K562 (cell line): Measurements from ENCODE around the gene LGALS8. TPM values are rescaled to one million over a fixed set of nuclear protein-coding genes. Genes with fewer than 3 reads are reported as not detected.

ENCODE experiments used
- ATAC-seq: fragments of 200-7000 bp; cut with Tn5 transposase; 3 replicates; pipeline ENCODE4 v1.9.1; 2020; ENCODE audit warnings: moderate library complexity
- BruUV-seq: library from RNA; stranded (reverse); fragments of 400-500 nt; replicated peaks from 2 replicates; lab custom pipeline; 2021; lab: Mats Ljungman, UMichigan
- CTCF ChIA-PET: fragments of 300-600 bp; formaldehyde crosslinking; extraction: SDS; loops from one replicate; lab custom pipeline; 2021; ENCODE audit warnings: low intra/inter-chr PET ratio; lab: Yijun Ruan, JAX
- POLR2A ChIA-PET: fragments of 300-600, 350-650 bp; sonication (Branson Sonifier 250); formaldehyde crosslinking; extraction: SDS; loops from one replicate; lab custom pipeline; 2021; ENCODE audit warnings: antibody characterized with exemption, inconsistent platforms; lab: Yijun Ruan, JAX
- DNase-seq, 4 experiments: peaks; one replicate each; pipeline versions ENCODE4 v3.0.0 to v3.0.0-alpha.2; 2011 to 2018; ENCODE audit warnings: low spot score in 3 of 4, mixed read lengths in 3 of 4; ENCODE audit errors: extremely low read depth in 1 of 4
- FAIRE-seq: peaks from 2 replicates; lab custom pipeline; 2011; peaks lifted over from hg19 to GRCh38; lab: Jason Lieb, UNC
- H2AFZ ChIP-seq: 2 replicates; pipeline ENCODE4 v1.6.0; 2011; ENCODE audit warnings: low read depth, low read length, control low read depth, inconsistent platforms
- H3K27ac ChIP-seq: fragments of 200-600 bp; 3 replicates; pipeline ENCODE4 v1.8.0; 2011; ENCODE audit warnings: low read depth, mild to moderate bottlenecking, control low read depth, inconsistent platforms, low read length, moderate library complexity, mixed read lengths; ENCODE audit errors: extremely low read depth
- H3K27me3 ChIP-seq, 2 experiments: fragments of 300-600 bp in 1 of 2; 2 replicates in 1 of 2; 3 replicates in 1 of 2; pipeline versions ENCODE4 v1.6.0 to v1.8.0; 2011; ENCODE audit warnings: inconsistent platforms in 2 of 2, low read length in 2 of 2, mild to moderate bottlenecking in 1 of 2, mixed read lengths in 1 of 2, moderate library complexity in 1 of 2; ENCODE audit not compliant: control insufficient read depth in 2 of 2, insufficient read depth in 2 of 2
- H3K36me3 ChIP-seq: fragments of 300-600 bp; 3 replicates; pipeline ENCODE4 v1.8.0; 2011; ENCODE audit warnings: mild to moderate bottlenecking, low read length, inconsistent platforms; ENCODE audit not compliant: control insufficient read depth, insufficient read depth
- H3K4me1 ChIP-seq, 2 experiments: fragments of 200-600 bp in 1 of 2; replicated peaks in 1 of 2; 2 replicates in 1 of 2; 3 replicates in 1 of 2; pipeline versions ENCODE4 v1.5.1 to v1.8.0; 2011; ENCODE audit warnings: inconsistent platforms in 2 of 2, low read length in 2 of 2, mild to moderate bottlenecking in 1 of 2, mixed read lengths in 1 of 2, moderate library complexity in 1 of 2; ENCODE audit not compliant: control insufficient read depth in 2 of 2, insufficient read depth in 2 of 2
- H3K4me2 ChIP-seq: 2 replicates; pipeline ENCODE4 v1.6.1; 2011; ENCODE audit warnings: low read length, control low read depth, inconsistent platforms, mixed read lengths; ENCODE audit not compliant: insufficient read depth
- H3K4me3 ChIP-seq: fragments of 200-600 bp; sonication (generic), shearing (Covaris generic); 2 replicates; pipeline ENCODE4 v1.5.1; 2016; ENCODE audit warnings: control low read depth, inconsistent platforms
- H3K79me2 ChIP-seq: fragments of 200-600 bp; 3 replicates; pipeline ENCODE4 v1.8.0; 2011; ENCODE audit warnings: low read length, inconsistent platforms; ENCODE audit not compliant: control insufficient read depth, insufficient read depth
- H3K9ac ChIP-seq, 2 experiments: 2 replicates each; pipeline versions ENCODE4 v1.6.0 to v1.6.1; 2011; ENCODE audit warnings: low read depth in 2 of 2, low read length in 2 of 2, control low read depth in 1 of 2, inconsistent platforms in 1 of 2, mild to moderate bottlenecking in 1 of 2, mixed read lengths in 1 of 2; ENCODE audit not compliant: insufficient read depth in 1 of 2
- H3K9me1 ChIP-seq: one replicate; pipeline ENCODE4 v1.6.0; 2011; ENCODE audit warnings: inconsistent platforms, mild to moderate bottlenecking, low read length, moderate library complexity; ENCODE audit not compliant: control insufficient read depth, insufficient read depth
- H3K9me3 ChIP-seq: replicated peaks from 2 replicates; pipeline ENCODE4 v1.5.1; 2011; ENCODE audit warnings: low read depth, low read length, inconsistent platforms; ENCODE audit not compliant: control insufficient read depth, insufficient read depth
- H4K20me1 ChIP-seq: replicated peaks from 2 replicates; pipeline ENCODE4 v1.6.1; 2011; ENCODE audit warnings: low read length, inconsistent platforms, mixed read lengths; ENCODE audit not compliant: control insufficient read depth, insufficient read depth
- CXXC5 ChIP-seq: fragments of 250-450 bp; sonication (Bioruptor Pico); IDR thresholded peaks from 2 replicates; pipeline ENCODE4 v1.8.0; 2022; ENCODE audit warnings: inconsistent platforms, mild to moderate bottlenecking, moderate library complexity
- ELF1 ChIP-seq: fragments of 200-800 bp; sonication (Bioruptor generic); IDR thresholded peaks from 2 replicates; pipeline ENCODE4 v1.6.1; 2016; ENCODE audit warnings: missing genetic modification characterization, missing compliant biosample characterization
- ETV6 ChIP-seq, 3 experiments: fragments of 150-350 bp in 1 of 3; sonication (generic) in 1 of 3; formaldehyde crosslinking in 1 of 3; IDR thresholded peaks; 2 replicates each; pipeline versions ENCODE4 v1.6.1 to v1.8.0; 2014 to 2022; ENCODE audit warnings: borderline replicate concordance in 2 of 3, low read depth in 2 of 3, antibody characterized with exemption in 1 of 3, low read length in 1 of 3, mild to moderate bottlenecking in 1 of 3, missing genetic modification reagents in 1 of 3
- HMG20B ChIP-seq: fragments of 250-450 bp; sonication (Bioruptor Pico); IDR thresholded peaks from 2 replicates; pipeline ENCODE4 v1.5.0; 2021; ENCODE audit warnings: mild to moderate bottlenecking
- JUND ChIP-seq, 2 experiments: IDR thresholded peaks; 2 replicates in 1 of 2; 3 replicates in 1 of 2; pipeline ENCODE4 v1.6.1; 2011; ENCODE audit warnings: borderline replicate concordance in 2 of 2, low read depth in 2 of 2, low read length in 2 of 2, improper control_type of control experiment in 1 of 2, missing biosample characterization in 1 of 2, missing genetic modification characterization in 1 of 2, missing genetic modification reagents in 1 of 2
- NR4A1 ChIP-seq, 2 experiments: fragments of 250-450 bp in 1 of 2; fragments of 450-650 bp in 1 of 2; sonication (Bioruptor Pico) in 1 of 2; IDR thresholded peaks; 2 replicates each; pipeline versions ENCODE4 v1.4.0 to v1.6.1; 2016 to 2020; ENCODE audit warnings: mild to moderate bottlenecking in 2 of 2, missing compliant biosample characterization in 1 of 2, missing genetic modification characterization in 1 of 2, moderate library complexity in 1 of 2
- PCBP2 ChIP-seq: fragments of 200-400 bp; formaldehyde crosslinking; IDR thresholded peaks from 2 replicates; pipeline ENCODE4 v1.6.1; 2018; ENCODE audit warnings: low read length, low read depth, mild to moderate bottlenecking, moderate library complexity; ENCODE audit not compliant: poor library complexity, severe bottlenecking
- SMARCA4 ChIP-seq: fragments of 450-650 bp; IDR thresholded peaks from 2 replicates; pipeline ENCODE4 v1.6.1; 2016
- ZNF184 ChIP-seq: sonication (generic); formaldehyde crosslinking; IDR thresholded peaks from 2 replicates; pipeline ENCODE4 v1.5.0; 2020; ENCODE audit warnings: missing genetic modification reagents
- ZNF311 ChIP-seq: fragments of 250-450 bp; sonication (Bioruptor Pico); IDR thresholded peaks from 2 replicates; pipeline ENCODE4 v1.4.0; 2020; ENCODE audit warnings: mild to moderate bottlenecking, moderate library complexity
- ZNF384 ChIP-seq: IDR thresholded peaks from 2 replicates; pipeline ENCODE4 v1.6.1; 2012; ENCODE audit warnings: low read depth, low read length, improper control_type of control experiment
- WGBS: fragments of 100-300 bp; shearing (Covaris generic); methylation state at CpG from one replicate; pipeline ENCODE4 v1.1.6; 2016; ENCODE audit warnings: low coverage, mixed read lengths; ENCODE audit not compliant: insufficient coverage; ENCODE audit errors: missing lambda C conversion rate; 5-methylcytosine and 5-hydroxymethylcytosine counted together
- in situ Hi-C: fragments of 300-500 bp; cut with MboI; formaldehyde crosslinking; loops from 4 replicates; pipeline ENCODE4 v1.15.0; 2018; ENCODE audit warnings: inconsistent platforms, mixed read lengths
- intact Hi-C: fragments of 100-400 bp; cut with micrococcal nuclease; formaldehyde crosslinking; loops from 2 replicates; pipeline ENCODE4 v1.14.2; 2022
- polyA plus RNA-seq, 8 experiments: library from polyadenylated mRNA; depleted of rRNA in 4 of 8; stranded (reverse) in 5 of 8; unstranded in 3 of 8; fragments of >200 nt; fragmentation: Nextera tagmentation in 2 of 8; fragmentation: Illumina TruSeq in 1 of 8; extraction: Ambion mirVana in 2 of 8; extraction: Trizol in 1 of 8; gene quantifications; 2 replicates each; pipeline versions ENCODE4 v1.2.1 to v1.2.3, GENCODE V29; 2011 to 2014; ENCODE audit warnings: inconsistent platforms in 1 of 8, missing spikeins in 1 of 8
- total RNA-seq, 7 experiments: library from RNA; depleted of rRNA in 6 of 7; stranded (reverse); fragments of >200 nt in 6 of 7; fragmentation: Illumina TruSeq in 2 of 7; extraction: Trizol in 2 of 7; gene quantifications; 2 replicates each; pipeline versions ENCODE4 v1.2.1 to v1.2.3, GENCODE V29; 2011 to 2021; ENCODE audit warnings: low replicate concordance in 1 of 7
- TF ChIP-seq, protein P1 (sequence below): sonication (generic); formaldehyde crosslinking; IDR thresholded peaks from 2 replicates; pipeline ENCODE4 v1.8.1; 2023; ENCODE audit warnings: mild to moderate bottlenecking, missing genetic modification reagents
- TF ChIP-seq, protein P2 (sequence below): fragments of 200-800 bp; sonication (Bioruptor generic); IDR thresholded peaks from 2 replicates; pipeline ENCODE4 v1.6.1; 2017; ENCODE audit warnings: missing genetic modification characterization, missing compliant biosample characterization
- TF ChIP-seq, protein P3 (sequence below): fragments of 450-650 bp; formaldehyde crosslinking; IDR thresholded peaks from 2 replicates; pipeline ENCODE4 v1.4.0; 2020; ENCODE audit warnings: mild to moderate bottlenecking

LGALS8 gene
- total and polyA plus RNA-seq, 9 of the 15 experiments (the other 6 are each of a cell fraction or from before 2014, with no cell fraction given) = 57.4 to 87.7 (median 70.3) TPM

DNA sequence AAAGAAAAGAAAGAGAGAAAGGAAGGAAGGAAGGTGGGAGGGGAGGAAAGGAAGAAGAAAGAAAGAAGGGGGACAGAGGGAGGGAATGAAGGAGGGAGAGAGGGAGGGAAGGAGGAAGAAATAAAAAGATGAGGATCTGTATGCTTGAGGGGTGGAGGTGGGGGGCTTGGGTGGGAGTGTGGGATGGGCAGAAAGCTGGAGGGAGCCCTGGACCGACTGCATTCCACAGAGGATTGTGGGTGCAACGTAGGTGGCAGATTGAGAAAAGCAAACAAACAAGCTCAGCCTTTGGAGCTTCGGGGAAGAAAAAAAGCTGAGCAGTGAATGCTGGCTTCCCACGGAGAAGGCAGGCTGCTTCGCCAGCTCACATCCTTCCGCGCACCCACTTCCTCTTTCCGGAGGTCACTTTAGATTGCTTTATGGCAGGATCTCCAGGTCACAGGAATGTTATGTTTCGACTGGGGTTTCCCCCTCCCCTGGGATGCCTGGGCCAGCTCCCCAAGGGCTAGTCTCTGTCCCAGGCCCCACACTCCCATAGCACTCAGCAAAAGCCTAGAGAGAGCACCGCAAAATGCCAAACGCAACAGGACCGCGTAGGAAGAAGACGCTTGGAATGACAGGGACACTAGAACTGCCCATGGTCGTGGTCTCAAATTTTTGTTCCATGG lies 20.7 kb upstream of the LGALS8 start:
- BruUV-seq = no TSS peak
- DNase-seq = peak; percentile 25 to 74 (median 47)
- Histone ChIP-seq H2AFZ (peak overlapping the region; percentile 94), H3K36me3 (no peaks in the 10 kb centered on the region), H4K20me1 (no peaks in the 10 kb centered on the region), H3K27me3 (no peaks in the 10 kb centered on the region), H3K27ac (peak overlapping the region; percentile 57; the same call in 2 of the 3 replicates), H3K79me2 (no peaks in the 10 kb centered on the region), H3K9me3 (no peaks in the 10 kb centered on the region), H3K4me3 (peak overlapping the region; percentile 1; the same call in 1 of the 2 replicates), H3K4me2 (peak overlapping the region; percentile 68), H3K9ac (peak overlapping the region; percentile 38 to 53; a peak in 3 of 4 replicates), H3K9me1 (no peaks in the 10 kb centered on the region), H3K4me1 (peaks cover 5 to 6% of the 10 kb centered on the region in 2 experiments; a peak in 3 of 5 replicates)
- ChIA-PET CTCF (no interaction called here), POLR2A (interaction anchor here (0.6 to 1.0 kb wide), 5 partner anchors 11 to 395 kb away, joined by 3 to 4 read pairs (median 3); no protein-coding TSS in a partner anchor)
- intact Hi-C loops (no loop called here), in situ Hi-C loops (no loop called here)
- WGBS = 25% methylated on average over 14 of the region's 15 CpGs
- peak; percentile 79 for FAIRE-seq
- ATAC-seq = peak; percentile 89
- TF ChIP-seq, protein P1, sequence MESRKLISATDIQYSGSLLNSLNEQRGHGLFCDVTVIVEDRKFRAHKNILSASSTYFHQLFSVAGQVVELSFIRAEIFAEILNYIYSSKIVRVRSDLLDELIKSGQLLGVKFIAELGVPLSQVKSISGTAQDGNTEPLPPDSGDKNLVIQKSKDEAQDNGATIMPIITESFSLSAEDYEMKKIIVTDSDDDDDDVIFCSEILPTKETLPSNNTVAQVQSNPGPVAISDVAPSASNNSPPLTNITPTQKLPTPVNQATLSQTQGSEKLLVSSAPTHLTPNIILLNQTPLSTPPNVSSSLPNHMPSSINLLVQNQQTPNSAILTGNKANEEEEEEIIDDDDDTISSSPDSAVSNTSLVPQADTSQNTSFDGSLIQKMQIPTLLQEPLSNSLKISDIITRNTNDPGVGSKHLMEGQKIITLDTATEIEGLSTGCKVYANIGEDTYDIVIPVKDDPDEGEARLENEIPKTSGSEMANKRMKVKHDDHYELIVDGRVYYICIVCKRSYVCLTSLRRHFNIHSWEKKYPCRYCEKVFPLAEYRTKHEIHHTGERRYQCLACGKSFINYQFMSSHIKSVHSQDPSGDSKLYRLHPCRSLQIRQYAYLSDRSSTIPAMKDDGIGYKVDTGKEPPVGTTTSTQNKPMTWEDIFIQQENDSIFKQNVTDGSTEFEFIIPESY (CRISPR knock-in tag) = peak; percentile 95
- TF ChIP-seq SMARCA4 (0 out of 2 replicates have a peak, but pooled peaks have one; percentile 47), ZNF184 (no peak), CXXC5 (CRISPR knock-in tag) (peak; percentile 61), ELF1 (peak; percentile 81), NR4A1 (CRISPR knock-in tag; IDR thresholded peaks at IDR 0.05) (peak; percentile 19; the same call in 1 of the 2 replicates), NR4A1 (tag; IDR thresholded peaks at IDR 0.05) (no peak), ZNF311 (CRISPR knock-in tag) (peak; percentile 27; the same call in 1 of the 2 replicates), ZNF384 (peak; percentile 58; the same call in 1 of the 2 replicates), ETV6 (IDR thresholded peaks at IDR 0.05; ENCODE audit: borderline replicate concordance in 1 of 2, low read depth in 2 of 2, low read length in 1 of 2) (peak in 1 of 2 experiments; percentile 83; a peak in 3 of 4 replicates), ETV6 (CRISPR knock-in tag; IDR thresholded peaks at IDR 0.05; ENCODE audit: borderline replicate concordance) (no peak), HMG20B (CRISPR knock-in tag) (no peak), JUND (IDR thresholded peaks at IDR 0.05; ENCODE audit: borderline replicate concordance, low read depth, low read length) (peak; percentile 11; the same call in 1 of the 2 replicates), JUND (tag; IDR thresholded peaks at IDR 0.05; ENCODE audit: borderline replicate concordance, low read depth, low read length) (no peak; the same call in 2 of the 3 replicates), PCBP2 (no peak)
- TF ChIP-seq, protein P2, sequence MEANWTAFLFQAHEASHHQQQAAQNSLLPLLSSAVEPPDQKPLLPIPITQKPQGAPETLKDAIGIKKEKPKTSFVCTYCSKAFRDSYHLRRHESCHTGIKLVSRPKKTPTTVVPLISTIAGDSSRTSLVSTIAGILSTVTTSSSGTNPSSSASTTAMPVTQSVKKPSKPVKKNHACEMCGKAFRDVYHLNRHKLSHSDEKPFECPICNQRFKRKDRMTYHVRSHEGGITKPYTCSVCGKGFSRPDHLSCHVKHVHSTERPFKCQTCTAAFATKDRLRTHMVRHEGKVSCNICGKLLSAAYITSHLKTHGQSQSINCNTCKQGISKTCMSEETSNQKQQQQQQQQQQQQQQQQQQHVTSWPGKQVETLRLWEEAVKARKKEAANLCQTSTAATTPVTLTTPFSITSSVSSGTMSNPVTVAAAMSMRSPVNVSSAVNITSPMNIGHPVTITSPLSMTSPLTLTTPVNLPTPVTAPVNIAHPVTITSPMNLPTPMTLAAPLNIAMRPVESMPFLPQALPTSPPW (CRISPR knock-in tag) = peak; percentile 9
- TF ChIP-seq, protein P3, sequence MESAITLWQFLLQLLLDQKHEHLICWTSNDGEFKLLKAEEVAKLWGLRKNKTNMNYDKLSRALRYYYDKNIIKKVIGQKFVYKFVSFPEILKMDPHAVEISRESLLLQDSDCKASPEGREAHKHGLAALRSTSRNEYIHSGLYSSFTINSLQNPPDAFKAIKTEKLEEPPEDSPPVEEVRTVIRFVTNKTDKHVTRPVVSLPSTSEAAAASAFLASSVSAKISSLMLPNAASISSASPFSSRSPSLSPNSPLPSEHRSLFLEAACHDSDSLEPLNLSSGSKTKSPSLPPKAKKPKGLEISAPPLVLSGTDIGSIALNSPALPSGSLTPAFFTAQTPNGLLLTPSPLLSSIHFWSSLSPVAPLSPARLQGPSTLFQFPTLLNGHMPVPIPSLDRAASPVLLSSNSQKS (CRISPR knock-in tag) = peak; percentile 50; the same call in 1 of the 2 replicates
